Vagina (tissue), 2 donors: ENCODE data around the gene ZSCAN1. TPM values are rescaled to one million over a fixed set of nuclear protein-coding genes. Genes with fewer than 3 reads are reported as not detected.

Source experiments
- DNase-seq, 2 donors: peaks; one replicate each; pipeline ENCODE4 v3.0.0-alpha.2; 2017; ENCODE audit errors: extremely low spot score in 2 of 2
- H3K27ac ChIP-seq: fragments of 200-600 bp; sonication (generic); one replicate; pipeline ENCODE4 v1.5.1; 2019
- H3K27me3 ChIP-seq: fragments of 200-600 bp; sonication (generic); one replicate; pipeline ENCODE4 v1.5.1; 2019
- H3K36me3 ChIP-seq, 2 donors: fragments of 200-600 bp; sonication (generic); one replicate each; pipeline ENCODE4 v1.5.1; 2017 to 2019
- H3K4me1 ChIP-seq: fragments of 200-600 bp; sonication (generic); one replicate; pipeline ENCODE4 v1.5.1; 2019
- H3K4me3 ChIP-seq, 2 donors: fragments of 200-600 bp; sonication (generic); 1 replicate in 1 of 2; 2 replicates in 1 of 2; pipeline ENCODE4 v1.5.1; 2016 to 2019
- H3K9me3 ChIP-seq: fragments of 200-600 bp; sonication (generic); one replicate; pipeline ENCODE4 v1.5.1; 2019
- CTCF ChIP-seq, 3 experiments: fragments of 450-650 bp in 2 of 3; fragments of 200-600 bp in 1 of 3; sonication (generic) in 1 of 3; IDR thresholded peaks; one replicate each; pipeline ENCODE4 v1.5.1; 2017 to 2019; ENCODE audit warnings: antibody characterized with exemption in 3 of 3, mild to moderate bottlenecking in 2 of 3, moderate library complexity in 2 of 3
- POLR2A ChIP-seq, 2 donors: fragments of 450-650 bp; IDR thresholded peaks; one replicate each; pipeline ENCODE4 v1.6.1; 2017; ENCODE audit warnings: antibody characterized with exemption in 2 of 2, mild to moderate bottlenecking in 2 of 2, moderate library complexity in 2 of 2
- POLR2AphosphoS5 ChIP-seq, 2 donors: sonication (generic); formaldehyde crosslinking; IDR thresholded peaks; one replicate each; pipeline ENCODE4 v1.9.0; 2017; ENCODE audit warnings: antibody characterized with exemption in 2 of 2, mild to moderate bottlenecking in 2 of 2, low read depth in 1 of 2; ENCODE audit not compliant: insufficient read depth in 1 of 2
- intact Hi-C: fragments of 100-400 bp; cut with DNase I; formaldehyde crosslinking; loops from one replicate; pipeline ENCODE4 v1.15.1; 2023
- total RNA-seq: library from RNA; depleted of rRNA; stranded (reverse); fragments of >200 nt; gene quantifications from one replicate; pipeline ENCODE4 v1.2.3, GENCODE V29; 2016

Gene ZSCAN1
- total RNA-seq, 1 donor from 2014 or later: not detected

- no peak for TF ChIP-seq POLR2A (IDR thresholded peaks at IDR 0.05)
- TF ChIP-seq POLR2AphosphoS5 (IDR thresholded peaks at IDR 0.05; ENCODE audit: insufficient read depth in 1 of 2, low read depth in 1 of 2): no peak
- no peak for TF ChIP-seq CTCF (IDR thresholded peaks at IDR 0.05)
- Histone ChIP-seq H3K4me3 (no peak overlapping the region), H3K36me3 (peaks cover 0 to 64% of the 10 kb centered on the region in 2 donors), H3K27ac (no peak overlapping the region), H3K27me3 (no peaks in the 10 kb centered on the region), H3K4me1 (no peaks in the 10 kb centered on the region), H3K9me3 (peaks cover 13% of the 10 kb centered on the region)
- intact Hi-C loops: no loop called here
- DNase-seq: no peak
Observed at GRCh38 chr19:58085348-58085875, 51.6 kb downstream of the ZSCAN1 start.

- H3K27ac ChIP-seq: no peak overlapping the region
- TF ChIP-seq POLR2AphosphoS5 (IDR thresholded peaks at IDR 0.05; ENCODE audit: insufficient read depth in 1 of 2, low read depth in 1 of 2): no peak
- TF ChIP-seq CTCF (IDR thresholded peaks at IDR 0.05): no peak
- TF ChIP-seq POLR2A (IDR thresholded peaks at IDR 0.05): no peak
- peaks cover 0 to 64% of the 10 kb centered on the region in 2 donors for H3K36me3 ChIP-seq
- intact Hi-C loops: no loop called here
- no peak overlapping the region for H3K4me3 ChIP-seq
- no peak for DNase-seq
- no peaks in the 10 kb centered on the region for H3K4me1 ChIP-seq
- no peaks in the 10 kb centered on the region for H3K27me3 ChIP-seq
- H3K9me3 ChIP-seq: peaks cover 13% of the 10 kb centered on the region
Observed at GRCh38 chr19:58086825-58087710, 53.2 kb downstream of the ZSCAN1 start.

- H3K9me3 ChIP-seq: peaks cover 6% of the 10 kb centered on the region
- TF ChIP-seq POLR2A (IDR thresholded peaks at IDR 0.05) (no peak), CTCF (IDR thresholded peaks at IDR 0.05) (no peak), POLR2AphosphoS5 (IDR thresholded peaks at IDR 0.05; ENCODE audit: insufficient read depth in 1 of 2, low read depth in 1 of 2) (no peak)
- no peak overlapping the region for H3K27ac ChIP-seq
- DNase-seq: no peak
- H3K36me3 ChIP-seq: peaks cover 0 to 57% of the 10 kb centered on the region in 2 donors
- no peaks in the 10 kb centered on the region for H3K4me1 ChIP-seq
- H3K4me3 ChIP-seq: no peak overlapping the region
- intact Hi-C loops: no loop called here
- no peaks in the 10 kb centered on the region for H3K27me3 ChIP-seq
Observed at GRCh38 chr19:58088521-58089052, 54.8 kb downstream of the ZSCAN1 start.

- intact Hi-C loops: no loop called here
- TF ChIP-seq CTCF (IDR thresholded peaks at IDR 0.05): no peak
- TF ChIP-seq POLR2AphosphoS5 (IDR thresholded peaks at IDR 0.05; ENCODE audit: insufficient read depth in 1 of 2, low read depth in 1 of 2): no peak
- no peak for TF ChIP-seq POLR2A (IDR thresholded peaks at IDR 0.05)
- no peak overlapping the region for H3K27ac ChIP-seq
Observed at GRCh38 chr19:58089846-58090245, 56.0 kb downstream of the ZSCAN1 start.

More at GRCh38 chr19:58089846-58090245, 56.0 kb downstream of the ZSCAN1 start:
- peaks cover 0 to 44% of the 10 kb centered on the region in 2 donors for H3K36me3 ChIP-seq
- H3K27me3 ChIP-seq: no peaks in the 10 kb centered on the region
- no peaks in the 10 kb centered on the region for H3K9me3 ChIP-seq
- H3K4me3 ChIP-seq: no peak overlapping the region
- no peaks in the 10 kb centered on the region for H3K4me1 ChIP-seq
- no peak for DNase-seq
